ENCODE data around the gene PFN3. TPM values are rescaled to one million over a fixed set of nuclear protein-coding genes. Genes with fewer than 3 reads are reported as not detected.

Gene PFN3
- total RNA-seq, 1 donor from 2014 or later, result not detected

DNA sequence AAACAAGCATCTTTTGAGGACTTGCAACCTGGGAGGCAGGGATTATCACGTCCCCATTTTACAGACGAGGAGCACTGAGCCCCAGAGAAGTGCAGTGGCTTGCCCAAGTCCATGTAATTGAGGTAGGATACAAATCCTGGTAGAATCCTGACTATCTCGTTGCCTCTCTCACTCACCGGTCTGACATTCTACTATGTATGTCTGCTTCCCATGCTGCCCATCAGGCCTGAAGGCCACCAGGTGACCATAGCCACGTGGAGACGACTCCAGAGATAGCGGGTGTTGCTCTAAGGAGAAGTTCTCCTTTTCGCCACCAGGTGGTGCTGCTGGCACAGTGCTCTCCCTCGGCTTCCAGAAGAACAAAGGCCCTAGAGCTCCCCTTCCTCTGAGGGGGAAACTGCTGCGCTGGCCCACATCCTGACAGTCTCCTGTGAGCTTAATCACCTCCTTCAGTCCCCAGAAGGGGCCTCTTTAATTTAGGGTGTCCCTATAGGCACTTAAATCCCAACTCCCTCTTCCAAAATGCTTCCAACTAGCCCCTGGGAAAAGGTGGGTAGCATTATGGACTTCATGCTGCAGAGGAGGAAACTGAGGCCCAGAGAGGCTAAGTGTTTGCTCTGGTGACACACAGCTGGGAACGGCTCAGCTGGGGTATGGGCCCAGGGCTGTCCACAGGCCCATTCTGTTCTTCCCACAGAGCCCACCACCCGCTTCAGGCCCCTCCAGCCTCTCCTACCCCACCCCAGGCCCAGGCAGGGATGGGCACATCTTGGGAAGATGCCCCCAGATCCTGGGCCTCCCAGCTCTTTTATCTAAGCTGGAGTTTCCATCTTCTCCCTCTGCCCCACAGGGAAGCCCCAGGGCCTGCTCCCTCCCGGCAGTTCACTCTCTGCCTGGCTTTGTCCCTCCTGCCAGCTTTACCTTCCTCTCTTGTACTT, 9.8 kb downstream of the PFN3 start:
- peak overlapping the region; percentile 42 for H3K27ac ChIP-seq
- no peaks in the 10 kb centered on the region for H3K9me3 ChIP-seq
- peaks cover 9% of the 10 kb centered on the region for H3K4me1 ChIP-seq
- intact Hi-C loops (cut with DNase I), result loop anchor here (5.0 kb wide), 1 partner anchor 112 kb away; no protein-coding TSS in a partner anchor
- ATAC-seq (peak; percentile 92), DNase-seq (peak; percentile 82)
- no peaks in the 10 kb centered on the region for H3K36me3 ChIP-seq
- TF ChIP-seq CTCF (IDR thresholded peaks at IDR 0.05), result peak; percentile 99
- peaks cover 5% of the 10 kb centered on the region for H3K27me3 ChIP-seq
- no peak overlapping the region for H3K4me3 ChIP-seq

DNA sequence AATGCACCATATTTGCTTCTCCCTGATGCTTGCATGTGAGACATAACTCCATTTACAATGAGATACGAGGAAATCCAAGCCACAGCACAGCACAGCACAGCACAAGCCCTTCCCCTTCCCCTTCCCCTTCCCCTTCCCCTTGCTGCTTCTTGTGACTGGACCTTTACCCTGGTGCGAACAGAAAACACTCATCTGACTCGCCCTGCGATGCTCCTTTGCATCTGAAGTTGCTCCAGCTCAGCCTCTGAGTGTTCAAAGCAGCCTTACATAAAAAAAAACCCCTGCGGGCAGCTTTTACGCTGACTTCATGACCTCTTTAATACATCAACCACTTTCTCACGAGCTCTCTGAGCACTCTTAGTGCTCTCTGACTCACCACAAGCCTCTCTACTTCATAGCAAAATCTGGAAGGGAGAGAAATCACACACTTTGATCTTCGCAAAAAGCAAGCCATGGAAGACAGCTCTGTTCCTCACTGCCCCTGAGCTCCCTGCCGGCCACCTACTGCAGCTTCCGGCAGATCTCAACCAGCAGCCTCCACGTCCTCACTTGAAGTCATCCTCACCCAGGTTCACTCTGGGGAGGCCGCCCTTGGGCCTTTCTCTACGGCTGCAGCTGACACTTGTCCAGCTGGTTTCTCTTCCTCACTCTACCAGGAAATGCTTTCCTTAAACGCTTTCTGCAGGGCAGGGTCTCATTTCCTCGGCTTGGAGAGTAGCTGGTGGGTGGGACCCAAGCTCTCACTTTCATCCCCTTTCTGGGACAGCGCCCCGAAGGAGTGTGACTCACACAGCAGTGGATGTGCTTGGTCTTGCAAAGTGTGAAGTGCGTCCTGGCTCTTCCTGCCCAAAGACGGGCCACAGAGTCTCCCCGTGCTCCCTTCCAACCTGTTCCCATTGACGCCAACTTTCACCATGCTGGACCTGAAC, 11.0 kb downstream of the PFN3 start:
- Histone ChIP-seq H3K36me3 (no peaks in the 10 kb centered on the region), H3K4me1 (peaks cover 9% of the 10 kb centered on the region), H3K9me3 (no peaks in the 10 kb centered on the region), H3K27ac (peak overlapping the region; percentile 42), H3K27me3 (peaks cover 9% of the 10 kb centered on the region), H3K4me3 (no peak overlapping the region)
- intact Hi-C loops (cut with DNase I), result loop anchor here (5.0 kb wide), 1 partner anchor 113 kb away; no protein-coding TSS in a partner anchor
- DNase-seq, result no peak
- TF ChIP-seq CTCF (IDR thresholded peaks at IDR 0.05), result no peak
- ATAC-seq, result peak; percentile 6

DNA sequence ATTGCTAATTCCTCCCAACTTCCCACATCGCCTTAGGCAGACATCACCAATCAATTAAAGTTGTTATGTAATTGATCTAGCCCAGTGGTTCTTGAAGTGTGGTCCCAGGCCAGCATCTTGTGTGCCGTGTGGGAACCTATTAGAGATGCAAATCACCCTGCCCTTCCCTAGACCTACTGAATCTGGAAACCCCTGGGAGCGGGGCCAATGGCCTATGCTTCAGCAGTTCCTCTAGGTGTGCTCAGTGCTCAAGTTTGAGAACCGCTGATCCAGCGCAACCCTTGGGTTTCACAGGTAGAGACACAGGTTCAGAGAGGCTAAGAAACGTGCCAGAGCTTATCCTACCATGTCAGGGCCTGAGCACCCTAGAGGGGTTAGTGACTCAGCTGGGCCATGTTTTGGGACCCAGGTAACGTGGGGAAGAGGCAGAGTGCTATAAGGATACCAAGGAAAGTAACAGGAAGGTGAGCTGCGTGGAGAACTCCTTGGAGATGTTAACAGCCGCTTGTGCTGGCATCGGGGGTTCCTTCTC, 11.9 kb downstream of the PFN3 start:
- TF ChIP-seq CTCF (IDR thresholded peaks at IDR 0.05), result no peak
- Histone ChIP-seq H3K9me3 (no peaks in the 10 kb centered on the region), H3K27me3 (peaks cover 9% of the 10 kb centered on the region), H3K36me3 (no peaks in the 10 kb centered on the region), H3K4me1 (peaks cover 9% of the 10 kb centered on the region), H3K4me3 (no peak overlapping the region), H3K27ac (no peak overlapping the region)
- DNase-seq (no peak), ATAC-seq (no peak)
- intact Hi-C loops (cut with DNase I), result no loop called here

- Histone ChIP-seq H3K4me3 (no peak overlapping the region), H3K36me3 (no peaks in the 10 kb centered on the region), H3K4me1 (peaks cover 9% of the 10 kb centered on the region), H3K27ac (no peak overlapping the region), H3K9me3 (no peaks in the 10 kb centered on the region), H3K27me3 (peaks cover 9% of the 10 kb centered on the region)
- ATAC-seq (no peak), DNase-seq (no peak)
- intact Hi-C loops (cut with DNase I), result no loop called here
- TF ChIP-seq CTCF (IDR thresholded peaks at IDR 0.05), result no peak
Observed at GRCh38 chr5:177387405-177387804, 13.1 kb downstream of the PFN3 start.

GRCh38 chr5:177386542-177386941, 13.9 kb downstream of the PFN3 start:
- Histone ChIP-seq H3K27me3 (peaks cover 12% of the 10 kb centered on the region), H3K4me3 (no peak overlapping the region), H3K4me1 (peaks cover 9% of the 10 kb centered on the region), H3K9me3 (no peaks in the 10 kb centered on the region), H3K36me3 (no peaks in the 10 kb centered on the region), H3K27ac (no peak overlapping the region)
- no peak for TF ChIP-seq CTCF (IDR thresholded peaks at IDR 0.05)
- ATAC-seq (no peak), DNase-seq (no peak)
- intact Hi-C loops (cut with DNase I), result no loop called here

All from upper lobe of right lung (tissue), 1 donor.